Medulla oblongata (tissue), 1 donor: Measurements from ENCODE around the gene RABGAP1L.

ENCODE experiments used
- DNase-seq: peaks from one replicate; pipeline ENCODE4 v3.0.0-alpha.2; 2015; ENCODE audit errors: extremely low spot score

The RABGAP1L gene

DNA sequence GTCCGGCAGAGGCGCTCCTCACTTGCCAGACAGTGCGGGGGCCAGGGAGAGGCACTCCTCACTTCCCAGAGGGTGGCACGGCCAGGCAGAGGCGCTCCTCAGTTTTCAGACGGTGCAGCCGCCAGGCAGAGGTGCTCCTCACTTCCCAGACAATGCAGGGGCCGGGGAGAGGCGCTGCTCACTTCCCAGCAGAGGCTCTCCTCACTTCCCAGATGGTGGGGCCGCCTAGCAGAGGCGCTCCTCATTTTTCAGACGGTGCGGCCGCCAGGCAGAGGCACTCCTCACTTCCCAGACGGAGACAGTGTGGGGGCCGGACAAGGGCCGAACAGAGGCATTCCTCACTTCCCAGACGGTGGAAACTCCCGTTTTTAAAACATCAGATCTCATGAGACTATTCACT, 602.0 kb downstream of the RABGAP1L start:
- DNase-seq: no peak

DNA sequence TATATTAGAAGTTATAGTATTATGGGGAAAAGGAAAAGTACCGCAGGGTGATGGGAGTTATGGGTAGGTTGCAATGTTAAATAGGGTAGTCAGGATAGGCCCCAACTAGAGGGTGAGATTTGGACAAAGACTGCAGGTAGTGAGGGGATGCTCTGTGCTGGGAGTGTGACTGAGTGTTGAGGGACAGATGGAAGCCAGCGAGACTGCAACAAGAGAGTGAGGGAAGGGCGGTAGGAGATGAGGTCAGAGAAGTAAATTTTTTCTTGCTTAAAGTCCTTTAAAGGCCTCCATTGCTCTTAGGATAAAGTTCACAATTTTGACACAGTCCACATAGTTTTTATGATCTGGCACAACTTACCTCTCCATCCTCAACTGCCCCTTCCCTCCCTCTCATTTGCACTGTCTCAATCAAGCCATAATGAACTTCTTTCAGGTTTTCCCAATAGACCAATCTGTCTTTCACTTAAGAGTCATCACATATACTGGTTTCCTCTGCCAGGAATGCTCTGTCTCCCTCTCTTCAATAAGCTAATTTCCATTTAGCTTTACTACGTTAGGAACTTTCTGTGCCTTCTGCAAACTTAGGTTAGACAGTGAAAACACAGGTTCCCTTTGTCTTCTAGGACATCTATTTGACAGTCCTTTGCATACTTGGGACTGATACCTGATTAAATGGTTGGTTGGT, 602.7 kb downstream of the RABGAP1L start:
- DNase-seq: no peak

DNA sequence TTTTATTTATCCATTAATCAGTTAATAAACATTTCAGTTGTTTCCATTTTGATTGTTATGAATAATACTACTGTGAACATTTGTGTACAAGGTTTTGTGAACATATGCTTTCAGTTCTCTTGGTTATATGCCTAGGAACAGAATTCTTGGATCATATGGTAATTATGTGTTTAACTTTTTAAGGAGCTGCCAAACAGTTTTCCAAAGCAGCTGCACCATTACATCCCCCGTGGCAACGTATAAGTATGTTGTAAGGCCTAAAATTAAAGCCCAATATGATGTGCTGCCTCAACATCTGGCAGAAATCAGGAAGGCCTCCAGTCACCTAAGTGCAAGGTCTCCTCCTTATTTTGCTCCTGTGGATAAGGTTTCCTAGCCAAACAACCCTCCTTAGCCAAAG, 604.9 kb downstream of the RABGAP1L start:
- DNase-seq: no peak

DNA sequence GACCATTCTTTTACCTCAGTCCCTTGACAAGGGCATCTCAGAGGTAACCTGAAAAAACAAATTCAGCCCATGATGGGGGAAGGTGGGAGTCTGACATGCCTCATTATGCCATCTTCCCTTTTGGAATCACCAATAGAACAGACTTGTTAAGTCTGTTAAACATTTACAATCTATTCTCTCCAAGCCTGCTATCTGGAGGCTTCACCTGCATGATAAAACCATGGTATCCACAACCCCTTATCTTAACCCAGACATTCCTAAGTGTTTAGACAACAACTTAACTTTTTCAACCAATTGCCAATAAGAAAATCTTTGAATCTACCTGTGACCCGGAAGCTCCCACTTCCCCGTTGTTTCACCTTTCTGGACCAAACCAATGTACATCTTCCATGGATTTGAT, 607.4 kb downstream of the RABGAP1L start:
- DNase-seq: no peak

DNA sequence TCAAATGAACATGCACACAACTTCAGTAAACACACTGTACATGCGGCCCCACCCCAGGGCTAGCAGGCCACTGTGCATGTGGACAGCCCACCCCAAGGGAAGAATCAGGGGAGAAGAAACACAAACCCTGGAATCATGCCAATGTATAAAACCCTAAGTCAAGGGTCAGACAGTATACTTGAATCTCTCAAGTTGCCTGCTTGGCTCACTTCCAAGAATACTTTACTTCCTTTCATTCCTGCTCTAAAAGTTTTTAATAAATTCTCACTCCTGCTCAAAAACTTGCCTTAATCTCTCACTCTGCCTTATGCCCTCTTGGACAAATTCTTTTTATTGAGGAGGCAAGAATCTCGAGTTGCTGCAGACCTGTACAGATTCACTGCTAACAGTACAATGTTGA, 609.2 kb downstream of the RABGAP1L start:
- DNase-seq: no peak

DNA sequence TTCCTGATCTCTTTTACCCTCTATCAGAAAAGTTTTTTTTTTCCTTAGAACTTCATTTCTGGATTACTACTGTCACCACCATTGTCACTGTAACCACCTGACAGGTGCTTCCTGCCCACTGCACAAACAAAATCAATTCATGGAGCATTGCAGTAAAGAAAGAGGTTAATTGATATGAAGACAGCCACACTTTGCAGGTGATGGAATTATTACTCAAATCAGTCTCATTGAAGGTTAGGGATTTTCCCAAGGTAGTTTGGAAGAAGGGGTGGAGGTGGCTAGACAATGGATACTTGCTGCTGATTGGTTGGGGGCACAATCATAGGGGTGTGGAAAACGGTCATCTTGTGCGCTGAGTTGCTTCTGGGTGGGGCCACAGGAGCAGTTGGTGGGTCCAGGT, 609.6 kb downstream of the RABGAP1L start:
- no peak for DNase-seq

DNA sequence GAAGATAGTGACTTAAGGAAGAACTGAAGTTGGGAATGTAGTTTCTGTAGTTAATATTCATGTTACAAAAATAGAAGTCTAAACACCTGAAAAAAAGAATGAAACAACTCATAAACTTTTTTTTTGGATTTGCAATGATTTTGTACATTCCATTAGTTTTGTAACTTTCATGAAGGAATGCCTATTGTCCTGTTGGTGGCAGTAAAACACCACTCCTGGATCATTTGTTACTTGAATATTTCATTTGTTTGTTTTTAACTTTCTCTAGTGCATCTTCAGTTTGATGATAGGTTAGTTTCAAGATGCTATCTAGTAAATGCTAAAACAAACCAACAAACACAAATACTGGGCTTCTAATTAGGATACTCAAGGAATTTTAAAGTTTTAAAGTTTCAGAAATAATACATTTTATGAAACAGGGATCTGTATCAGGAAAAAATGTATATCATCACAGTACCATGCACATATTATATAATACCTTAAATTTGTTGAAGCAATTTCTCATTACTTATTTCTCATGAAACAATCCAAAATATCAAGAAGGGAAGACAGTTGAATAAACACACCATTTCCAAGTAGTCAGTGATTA, 610.7 kb downstream of the RABGAP1L start:
- peak; percentile 84 for DNase-seq

DNA sequence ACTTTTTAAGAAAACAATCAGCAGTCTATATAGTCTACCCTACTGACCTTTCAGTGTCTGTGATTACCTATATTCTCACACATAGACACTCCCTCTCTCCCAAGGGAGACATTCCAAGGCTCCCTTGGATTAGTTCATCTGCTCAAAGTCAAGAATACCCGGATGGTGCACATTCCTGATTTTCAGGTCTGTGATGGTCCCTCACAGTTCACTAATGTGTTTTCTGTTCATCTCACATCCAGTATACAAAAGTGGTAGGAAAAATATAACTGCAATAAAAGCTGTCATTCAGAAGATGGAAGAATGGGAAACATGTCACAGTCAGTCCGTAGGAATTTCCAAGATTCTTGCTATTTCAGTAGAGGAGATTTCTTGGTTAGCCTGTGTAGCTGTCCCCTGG, 616.3 kb downstream of the RABGAP1L start:
- DNase-seq: no peak

DNA sequence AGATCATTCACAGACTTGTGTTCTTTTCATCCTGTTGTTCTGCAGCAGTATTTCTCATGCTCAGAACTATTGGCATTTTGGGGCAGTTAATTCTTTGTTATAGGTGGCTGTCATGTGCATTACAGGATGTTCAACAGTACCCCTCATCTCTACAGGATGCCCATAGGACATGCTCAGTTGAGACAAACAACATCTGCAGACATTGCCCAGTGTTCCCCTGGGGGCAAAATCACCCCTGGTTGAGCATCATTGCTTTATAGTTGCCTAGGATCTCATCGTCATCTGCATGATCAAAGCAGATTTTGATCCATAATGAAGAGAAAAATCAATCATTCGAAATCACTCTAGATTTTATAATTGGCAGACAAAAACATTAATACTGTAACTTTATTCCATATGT, 617.9 kb downstream of the RABGAP1L start:
- no peak for DNase-seq

DNA sequence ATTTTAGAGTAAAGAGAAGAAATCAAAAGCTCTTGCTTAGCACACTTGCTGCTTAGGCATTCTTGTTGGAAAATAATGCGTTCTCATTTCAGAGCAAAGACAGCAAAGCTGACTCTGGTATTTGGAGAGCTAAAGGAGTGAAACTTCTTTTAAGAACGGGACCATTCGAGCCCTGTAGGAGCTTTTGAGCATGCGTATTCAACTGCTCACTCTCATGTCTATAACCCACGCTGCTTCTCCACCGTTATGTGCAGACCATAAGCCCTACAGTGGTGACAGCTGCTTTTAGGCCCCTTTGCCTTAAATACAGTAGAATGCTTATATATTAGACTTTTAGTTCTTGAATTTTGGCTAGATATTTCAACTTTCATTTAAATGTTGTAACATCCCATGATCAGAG, 626.2 kb downstream of the RABGAP1L start:
- no peak for DNase-seq

DNA sequence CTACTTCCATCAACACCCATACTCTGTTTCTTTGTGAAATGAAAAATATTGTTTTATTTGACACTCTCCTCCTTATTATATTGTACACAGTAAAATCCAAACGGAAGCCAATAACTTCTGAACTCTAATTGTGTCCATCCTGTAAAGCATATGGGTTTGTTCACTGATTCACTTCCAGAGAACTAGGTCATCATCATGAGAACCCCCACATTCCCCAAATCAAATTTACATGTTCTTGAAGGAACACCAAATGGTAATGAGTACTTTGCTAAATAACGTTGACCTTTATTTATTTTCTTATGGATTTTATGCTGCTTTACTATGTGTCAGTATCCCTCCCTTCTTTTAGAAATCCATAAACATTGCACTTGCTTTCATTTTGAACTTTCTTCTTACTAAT, 627.0 kb downstream of the RABGAP1L start:
- DNase-seq: no peak

DNA sequence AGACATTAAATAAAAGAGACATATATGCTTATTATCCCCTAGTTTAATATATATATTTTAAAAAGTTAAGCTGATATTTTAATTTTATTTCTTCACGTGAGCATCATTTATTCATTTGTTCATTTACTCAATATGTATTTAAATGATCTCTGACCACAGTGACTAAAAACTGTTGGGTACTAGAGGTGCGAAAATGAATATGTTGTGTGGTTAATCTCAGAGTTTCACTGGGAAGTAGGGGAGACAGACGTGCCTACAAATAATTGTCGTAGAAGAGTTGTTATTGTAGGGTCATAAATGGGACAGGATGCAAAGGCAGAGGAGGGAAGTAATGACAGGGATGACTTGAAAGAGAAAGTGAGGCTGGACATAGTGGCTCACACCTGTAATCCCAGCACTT, 627.4 kb downstream of the RABGAP1L start:
- DNase-seq: no peak

DNA sequence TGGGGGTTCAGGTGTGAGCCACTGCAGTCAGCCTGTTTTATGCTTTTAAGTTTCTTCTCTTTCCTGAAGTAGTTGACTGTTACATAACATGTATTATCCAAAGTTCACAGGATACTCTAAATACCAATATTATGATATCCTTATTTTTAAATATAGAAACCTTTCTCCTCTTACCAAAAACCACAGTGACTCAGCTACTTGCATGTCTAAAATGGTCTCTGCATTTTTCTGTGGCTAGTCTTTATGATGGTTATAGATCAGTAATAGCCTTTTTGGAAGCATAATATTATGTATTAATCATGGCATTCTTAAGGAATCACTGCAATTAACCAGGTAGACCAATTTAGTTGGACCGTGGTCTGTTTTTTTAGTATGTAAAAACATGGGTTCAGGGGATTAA, 629.7 kb downstream of the RABGAP1L start:
- DNase-seq: no peak

DNA sequence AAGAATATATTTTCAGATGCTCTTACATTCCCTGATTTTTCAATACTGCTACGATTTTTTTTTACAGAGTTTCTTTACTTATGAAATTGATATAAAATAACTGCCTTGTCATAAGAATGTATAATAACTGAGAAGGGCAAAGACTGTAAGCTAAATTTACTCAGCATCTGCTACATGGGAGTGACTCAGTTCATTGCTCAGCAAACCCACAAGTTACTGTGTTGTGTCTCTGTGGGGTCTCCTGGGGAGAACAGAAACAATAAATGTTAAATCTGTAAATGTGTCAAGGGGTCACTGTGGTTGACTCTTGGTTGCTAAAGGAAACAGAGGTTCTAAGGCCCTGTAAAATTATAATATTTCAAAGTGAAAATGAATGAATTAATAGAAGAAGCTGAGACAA, 630.1 kb downstream of the RABGAP1L start:
- DNase-seq: no peak

DNA sequence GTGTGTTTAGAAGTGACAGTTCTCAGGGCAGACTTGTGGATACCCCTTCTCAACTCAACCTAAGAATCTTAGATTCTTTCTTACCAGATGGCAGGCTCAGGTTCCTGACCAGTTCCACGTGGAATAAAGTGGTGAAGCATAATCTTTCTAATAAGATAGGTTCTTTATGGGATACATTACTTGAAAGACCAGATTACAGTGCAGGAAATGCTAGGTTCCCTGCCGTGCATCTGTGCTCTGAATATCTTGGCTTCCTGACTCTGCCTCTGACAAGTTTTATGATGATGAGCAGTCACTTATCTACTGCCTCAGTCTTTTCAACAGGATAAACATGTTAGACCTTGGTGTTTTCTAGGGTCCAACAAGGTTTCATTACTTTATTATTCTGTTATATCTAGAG, 632.5 kb downstream of the RABGAP1L start:
- DNase-seq: no peak

DNA sequence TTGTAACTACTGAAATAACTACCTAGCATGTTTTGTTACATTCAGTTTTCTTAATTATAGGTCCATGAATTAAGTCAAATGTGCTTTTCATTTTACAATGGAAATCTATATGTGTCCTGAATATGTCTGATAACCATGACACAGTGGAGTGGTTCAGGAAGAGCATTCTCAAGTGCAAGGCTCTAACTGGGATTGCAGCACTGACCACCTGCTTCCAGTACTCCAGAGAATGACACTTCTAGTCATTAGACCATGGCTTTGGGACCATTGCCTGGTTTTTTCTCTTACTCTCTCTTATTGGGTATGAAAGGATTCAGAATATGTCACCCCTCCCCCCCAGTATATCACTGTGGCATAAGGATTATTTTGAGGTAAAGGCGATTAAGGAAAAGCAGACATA, 635.5 kb downstream of the RABGAP1L start:
- no peak for DNase-seq

DNA sequence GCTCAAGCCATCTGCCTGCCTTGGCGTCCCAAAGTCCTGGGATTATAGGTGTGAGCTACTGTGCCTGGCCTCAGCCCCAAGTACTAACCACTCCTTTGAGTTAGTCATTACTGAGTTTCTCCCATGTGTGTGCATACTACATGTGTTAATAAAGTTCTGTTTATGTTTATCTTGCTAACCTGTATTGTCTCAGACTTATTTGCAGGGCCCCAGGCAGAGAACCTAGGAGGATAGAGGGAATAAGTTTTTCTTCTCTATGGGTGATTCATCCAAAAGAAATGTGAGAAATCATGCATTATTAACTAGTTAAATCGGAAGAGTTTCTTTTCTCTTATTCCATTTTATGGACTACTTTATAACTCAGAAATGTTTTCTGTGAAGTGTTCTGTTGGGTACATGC, 636.5 kb downstream of the RABGAP1L start:
- DNase-seq: no peak

DNA sequence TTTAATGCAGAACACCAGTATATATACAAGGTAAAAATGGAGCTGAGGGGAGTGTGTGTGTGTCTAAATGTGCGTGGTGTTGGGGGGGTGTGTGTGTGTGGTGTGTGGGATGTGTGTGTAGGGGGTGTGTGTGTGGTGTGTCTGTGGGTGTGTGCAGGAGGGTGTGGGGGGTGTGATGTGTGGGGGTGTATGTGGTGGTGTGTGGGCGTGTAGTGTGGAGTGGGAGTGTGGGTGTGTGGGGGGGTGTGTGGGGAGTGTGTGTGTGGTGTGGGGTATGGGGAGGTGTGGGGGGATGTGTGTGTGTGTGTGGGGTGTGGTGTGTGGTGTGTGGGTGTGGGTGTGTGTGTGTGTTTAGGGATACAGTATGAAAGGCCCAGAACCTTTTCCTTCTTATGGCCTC, 638.1 kb downstream of the RABGAP1L start:
- no peak for DNase-seq

DNA sequence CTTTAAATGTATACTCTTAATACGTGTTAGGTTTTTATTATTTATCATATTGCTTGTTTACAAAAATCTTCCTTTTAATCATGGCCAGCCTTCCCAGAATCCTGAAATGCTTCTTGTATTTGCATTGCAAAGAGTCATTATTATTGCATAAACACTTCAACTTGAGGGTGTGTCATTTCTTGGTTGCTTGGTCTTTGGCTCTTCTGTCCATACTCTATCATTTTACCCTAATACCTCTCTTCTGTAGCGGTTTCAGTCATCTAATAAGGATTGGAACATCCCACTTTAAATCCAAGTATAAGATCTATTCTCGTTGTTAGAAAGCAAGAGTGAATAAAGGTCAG, 639.8 kb downstream of the RABGAP1L start:
- no peak for DNase-seq

DNA sequence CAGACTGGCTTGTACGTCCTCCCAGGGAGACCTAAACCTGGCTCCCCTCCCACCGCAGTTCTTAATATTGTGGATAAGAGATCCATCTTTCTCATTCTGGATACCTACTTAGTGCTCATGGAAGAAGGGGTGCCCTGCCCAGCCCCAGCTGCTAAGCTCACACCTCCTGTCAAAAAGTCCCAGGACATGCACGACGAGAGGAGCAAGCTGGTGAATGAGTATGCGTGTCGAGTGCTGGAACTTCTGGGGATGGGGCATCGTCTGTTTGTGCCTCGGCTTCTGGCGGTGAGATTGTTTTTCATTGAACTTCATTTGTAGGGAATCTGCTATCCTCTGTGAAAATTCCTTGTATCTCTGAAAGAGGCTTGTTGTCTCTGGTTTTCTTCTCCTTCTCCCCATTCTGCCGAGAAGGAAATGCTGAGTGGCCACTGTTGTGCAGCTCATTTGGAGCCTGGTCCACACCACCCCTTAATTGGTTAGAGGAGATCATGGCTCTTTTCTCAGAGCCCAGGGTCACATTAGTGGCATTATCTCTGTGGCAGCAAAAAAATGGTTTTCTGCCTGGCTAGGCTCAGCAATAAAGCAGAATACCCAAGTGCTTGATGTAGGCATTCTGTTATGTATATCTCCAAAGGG, 641.0 kb downstream of the RABGAP1L start:
- peak; percentile 67 for DNase-seq

DNA sequence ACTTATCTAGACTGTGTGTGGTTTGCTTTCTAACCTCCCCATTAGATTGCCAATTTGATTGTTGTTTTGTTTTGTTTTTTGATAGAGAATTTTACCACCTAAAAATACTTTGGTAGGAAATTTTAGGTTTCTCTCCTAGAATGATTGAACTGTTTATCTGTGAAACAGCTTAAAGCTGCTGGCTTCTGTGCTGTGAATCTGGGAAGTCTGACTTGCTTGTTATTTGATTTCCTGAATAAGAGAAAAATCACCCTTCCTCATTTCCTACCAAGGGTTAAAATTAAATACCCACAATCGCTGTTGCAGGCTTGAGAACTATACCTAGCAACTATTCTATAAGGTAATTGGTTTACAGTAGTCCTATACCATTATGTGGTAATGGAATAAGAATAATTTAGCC, 641.6 kb downstream of the RABGAP1L start:
- DNase-seq: no peak

DNA sequence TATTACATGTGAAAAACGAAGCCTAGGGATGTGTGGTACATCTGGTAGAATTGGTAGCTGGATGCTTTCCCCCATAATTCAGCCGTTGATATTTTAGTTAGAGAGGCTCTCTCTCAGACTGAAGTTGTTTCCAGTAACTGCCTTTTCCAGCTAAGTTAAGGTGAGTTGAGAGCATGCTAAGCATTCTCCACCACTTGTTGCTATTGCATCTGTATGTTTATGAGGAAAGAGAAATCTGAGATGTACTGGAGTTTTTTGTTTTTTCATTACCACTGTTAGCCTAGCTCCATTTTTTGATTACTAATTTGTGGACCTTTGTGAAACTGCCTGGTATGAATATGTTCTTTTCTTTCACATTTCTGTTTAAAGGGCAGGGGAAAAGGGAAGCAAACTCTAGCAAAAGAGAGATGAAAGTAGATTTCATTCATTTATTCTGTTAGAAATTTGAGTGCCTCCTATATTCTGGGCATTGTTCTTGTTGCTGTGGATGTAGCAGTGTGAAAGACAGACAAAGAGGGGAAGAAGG, 650.5 kb downstream of the RABGAP1L start:
- no peak for DNase-seq

DNA sequence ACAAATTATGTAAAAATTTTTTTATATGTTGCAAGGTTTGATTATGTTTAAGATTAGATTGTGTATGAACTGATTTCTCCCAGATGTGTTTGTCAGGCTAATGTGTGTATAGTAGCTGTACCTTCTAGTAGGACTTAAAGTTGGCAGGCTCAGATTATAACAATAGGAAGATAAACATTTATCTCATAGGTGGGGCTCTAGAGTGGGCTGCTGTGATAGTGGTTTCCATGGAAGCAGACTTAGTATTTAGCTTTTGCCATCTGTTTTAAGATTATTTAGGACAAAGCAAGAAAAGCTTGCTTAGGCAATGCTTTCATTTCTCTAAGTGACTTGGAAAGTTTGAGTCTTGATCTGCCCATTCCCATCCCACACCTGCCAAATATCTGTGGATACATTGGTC, 652.7 kb downstream of the RABGAP1L start:
- no peak for DNase-seq
